ENCODE measurements around the gene ERN1.

DNA sequence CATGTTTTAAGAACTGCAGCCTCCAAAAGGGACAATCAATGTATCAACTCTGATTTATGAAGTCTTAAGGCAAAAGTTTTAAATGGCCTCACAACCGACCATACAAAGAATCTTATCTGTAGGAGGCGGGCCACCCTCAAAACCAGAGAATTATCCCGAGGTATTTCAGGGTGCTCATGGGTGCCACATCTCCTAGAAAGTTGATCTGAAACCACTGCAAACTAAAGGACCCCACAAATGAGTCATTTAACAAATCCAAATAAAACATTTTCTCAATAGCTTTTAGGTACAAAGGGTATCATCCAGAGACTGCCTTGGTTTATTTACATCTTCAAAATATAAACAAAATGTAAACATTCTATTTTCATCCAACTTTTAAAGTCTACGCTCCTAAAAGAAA is 6.8 kb downstream of the ERN1 start:
- TF ChIP-seq, protein P1, sequence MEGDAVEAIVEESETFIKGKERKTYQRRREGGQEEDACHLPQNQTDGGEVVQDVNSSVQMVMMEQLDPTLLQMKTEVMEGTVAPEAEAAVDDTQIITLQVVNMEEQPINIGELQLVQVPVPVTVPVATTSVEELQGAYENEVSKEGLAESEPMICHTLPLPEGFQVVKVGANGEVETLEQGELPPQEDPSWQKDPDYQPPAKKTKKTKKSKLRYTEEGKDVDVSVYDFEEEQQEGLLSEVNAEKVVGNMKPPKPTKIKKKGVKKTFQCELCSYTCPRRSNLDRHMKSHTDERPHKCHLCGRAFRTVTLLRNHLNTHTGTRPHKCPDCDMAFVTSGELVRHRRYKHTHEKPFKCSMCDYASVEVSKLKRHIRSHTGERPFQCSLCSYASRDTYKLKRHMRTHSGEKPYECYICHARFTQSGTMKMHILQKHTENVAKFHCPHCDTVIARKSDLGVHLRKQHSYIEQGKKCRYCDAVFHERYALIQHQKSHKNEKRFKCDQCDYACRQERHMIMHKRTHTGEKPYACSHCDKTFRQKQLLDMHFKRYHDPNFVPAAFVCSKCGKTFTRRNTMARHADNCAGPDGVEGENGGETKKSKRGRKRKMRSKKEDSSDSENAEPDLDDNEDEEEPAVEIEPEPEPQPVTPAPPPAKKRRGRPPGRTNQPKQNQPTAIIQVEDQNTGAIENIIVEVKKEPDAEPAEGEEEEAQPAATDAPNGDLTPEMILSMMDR (conservative IDR thresholded peaks at IDR 0.05; ENCODE audit: low read depth, low read length): no peak
- TF ChIP-seq EZH2 (IDR thresholded peaks at IDR 0.05; ENCODE audit: low read length, unreplicated experiment): no peak

All from PC-3 (cell line).